Upper lobe of left lung (tissue), 4 donors: Measurements from ENCODE around the gene CAVIN3.

Source experiments
- CTCF ChIP-seq, 6 experiments: fragments of 450-650 bp in 4 of 6; fragments of 200-600 bp in 2 of 6; sonication (generic) in 2 of 6; IDR thresholded peaks; one replicate each; pipeline ENCODE4 v1.5.1; 2016 to 2019; ENCODE audit warnings: antibody characterized with exemption in 6 of 6
- POLR2A ChIP-seq, 4 donors: fragments of 450-650 bp; IDR thresholded peaks; one replicate each; pipeline ENCODE4 v1.5.1; 2016 to 2017; ENCODE audit warnings: antibody characterized with exemption in 4 of 4, mild to moderate bottlenecking in 2 of 4

- TF ChIP-seq POLR2A (IDR thresholded peaks at IDR 0.05) (no peak), CTCF (IDR thresholded peaks at IDR 0.05) (peak; percentile 71 to 86 (median 80))
These were observed 4.4 kb downstream of the CAVIN3 start for GRCh38 chr11:6315811-6316425.
